MCF 10A (cell line): Measurements from ENCODE around the gene DNMT3B. TPM values are rescaled to one million over a fixed set of nuclear protein-coding genes. Genes with fewer than 3 reads are reported as not detected.

Source experiments
- BruUV-seq: library from RNA; stranded (reverse); fragments of 400-500 nt; replicated peaks from 2 replicates; lab custom pipeline; 2021; lab: Mats Ljungman, UMichigan
- CTCF ChIA-PET: fragments of 300-600 bp; sonication (Branson Sonifier 250); formaldehyde crosslinking; extraction: SDS; loops from one replicate; lab custom pipeline; 2021; ENCODE audit warnings: antibody characterized with exemption, inconsistent platforms; lab: Yijun Ruan, JAX
- POLR2A ChIA-PET: fragments of 300-600, 350-650 bp; sonication (Branson Sonifier 250); formaldehyde crosslinking; extraction: SDS; loops from one replicate; lab custom pipeline; 2020; ENCODE audit warnings: antibody characterized with exemption, inconsistent platforms; lab: Yijun Ruan, JAX
- DNase-seq: peaks from one replicate; pipeline ENCODE4 v3.0.0-alpha.2; 2018; ENCODE audit not compliant: unreplicated experiment
- H3K27ac Mint-ChIP-seq: one replicate; pipeline ENCODE4 v1.8.0; 2022; ENCODE audit warnings: mild to moderate bottlenecking, low read depth, mixed read lengths; ENCODE audit not compliant: unreplicated experiment
- H3K27me3 Mint-ChIP-seq: one replicate; pipeline ENCODE4 v1.8.0; 2022; ENCODE audit warnings: mixed read lengths; ENCODE audit not compliant: insufficient read depth, unreplicated experiment
- H3K36me3 Mint-ChIP-seq: one replicate; pipeline ENCODE4 v1.8.0; 2022; ENCODE audit warnings: mild to moderate bottlenecking, moderate library complexity, mixed read lengths; ENCODE audit not compliant: insufficient read depth, unreplicated experiment
- H3K4me1 Mint-ChIP-seq: one replicate; pipeline ENCODE4 v1.8.0; 2022; ENCODE audit warnings: mixed read lengths; ENCODE audit not compliant: insufficient read depth, unreplicated experiment
- H3K4me3 Mint-ChIP-seq: one replicate; pipeline ENCODE4 v1.8.0; 2022; ENCODE audit warnings: mild to moderate bottlenecking, moderate library complexity, mixed read lengths; ENCODE audit not compliant: unreplicated experiment
- H3K9me3 Mint-ChIP-seq: one replicate; pipeline ENCODE4 v1.8.0; 2022; ENCODE audit warnings: mixed read lengths; ENCODE audit not compliant: unreplicated experiment
- intact Hi-C: fragments of 100-400 bp; cut with micrococcal nuclease; formaldehyde crosslinking; loops from 2 replicates; pipeline ENCODE4 v1.14.1; 2022
- total RNA-seq: library from RNA; stranded (reverse); gene quantifications from 2 replicates; pipeline ENCODE4 v1.2.3, GENCODE V29; 2022
- TF ChIP-seq, protein P1 (sequence below): fragments of 200-600 bp; IDR thresholded peaks from one replicate; pipeline ENCODE4 v1.8.0; 2022; ENCODE audit warnings: antibody characterized with exemption, mild to moderate bottlenecking; ENCODE audit not compliant: unreplicated experiment

DNMT3B gene
- total RNA-seq, 1 experiment from 2014 or later = 1.3 TPM

DNA sequence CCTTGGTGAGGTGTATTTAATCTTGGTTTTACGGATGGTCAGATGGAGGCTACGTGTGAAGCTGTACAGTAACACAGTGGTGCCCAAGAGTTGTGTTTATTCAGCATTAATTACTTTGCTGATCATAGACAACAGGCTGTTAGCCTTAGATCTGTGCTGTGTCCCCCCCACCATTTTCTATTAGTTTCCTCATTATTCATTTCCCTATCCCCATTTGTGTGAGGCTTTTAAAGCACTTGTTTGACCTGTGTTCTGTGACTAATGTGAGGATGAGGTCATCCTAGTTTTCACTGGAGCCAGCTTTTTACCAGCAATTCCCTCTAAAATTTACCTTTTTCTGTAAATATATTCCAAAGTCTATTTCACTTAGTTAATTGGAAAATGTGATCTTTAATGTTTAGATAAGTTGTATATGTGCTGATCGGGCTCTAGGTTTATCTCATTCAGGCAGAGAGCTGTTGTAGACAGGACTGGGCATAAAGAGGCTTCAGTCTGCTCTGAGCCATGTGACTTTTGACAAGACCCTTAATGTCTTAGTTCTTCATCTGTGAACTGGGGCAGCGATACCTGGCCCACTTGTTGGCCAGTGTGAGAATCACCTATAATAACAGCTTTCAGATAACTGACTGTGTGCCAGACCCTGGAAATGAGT, 66.0 kb downstream of the DNMT3B start:
- no TSS peak for BruUV-seq

DNA sequence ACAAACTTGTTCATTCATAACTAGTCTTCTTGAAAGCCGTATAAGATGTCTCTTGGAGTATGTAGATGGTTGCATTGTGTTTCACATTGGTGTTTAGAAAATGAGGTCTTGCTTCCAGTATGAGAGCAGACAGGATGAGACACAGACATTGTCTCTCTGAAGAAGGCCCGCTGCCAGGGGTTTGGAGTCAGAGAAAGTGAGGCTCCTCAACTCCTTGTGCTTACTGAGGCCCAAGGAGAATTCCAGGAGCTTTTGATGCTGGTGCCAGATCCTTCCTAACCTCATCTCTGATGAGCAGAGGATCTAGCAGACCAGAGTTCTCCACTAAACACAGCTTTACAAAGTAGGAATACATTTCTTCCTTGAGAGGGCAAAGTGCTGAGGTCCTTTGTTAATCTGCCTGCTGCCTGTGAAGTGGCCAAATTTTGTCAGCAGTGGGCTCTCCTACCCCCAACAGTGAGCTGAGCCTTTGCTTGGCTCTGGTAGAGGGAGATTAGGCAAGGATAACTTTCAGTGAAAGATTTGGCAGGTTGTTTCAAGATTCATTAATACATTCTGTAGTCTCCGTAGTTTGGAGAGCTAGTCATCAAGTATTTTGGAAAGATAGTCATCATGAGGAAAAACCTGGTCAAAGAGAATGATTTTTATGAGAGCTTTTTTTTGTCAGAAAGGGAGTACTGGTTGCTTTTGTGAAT, 67.3 kb downstream of the DNMT3B start:
- H3K27me3 Mint-ChIP-seq = no peaks in the 10 kb centered on the region
- no peak overlapping the region for H3K4me3 Mint-ChIP-seq
- peaks cover 85% of the 10 kb centered on the region for H3K36me3 Mint-ChIP-seq
- no TSS peak for BruUV-seq
- ChIA-PET POLR2A (interaction anchor here (1.1 to 1.5 kb wide), 5 partner anchors 8 to 15 kb away, joined by 3 to 6 read pairs (median 4); no protein-coding TSS in a partner anchor), CTCF (interaction anchor here (1.0 to 1.9 kb wide), 8 partner anchors 8 to 267 kb away, joined by 3 to 6 read pairs (median 3); no protein-coding TSS in a partner anchor)
- intact Hi-C loops = no loop called here
- H3K9me3 Mint-ChIP-seq = no peaks in the 10 kb centered on the region
- H3K4me1 Mint-ChIP-seq = peaks cover 7% of the 10 kb centered on the region
- TF ChIP-seq, protein P1, sequence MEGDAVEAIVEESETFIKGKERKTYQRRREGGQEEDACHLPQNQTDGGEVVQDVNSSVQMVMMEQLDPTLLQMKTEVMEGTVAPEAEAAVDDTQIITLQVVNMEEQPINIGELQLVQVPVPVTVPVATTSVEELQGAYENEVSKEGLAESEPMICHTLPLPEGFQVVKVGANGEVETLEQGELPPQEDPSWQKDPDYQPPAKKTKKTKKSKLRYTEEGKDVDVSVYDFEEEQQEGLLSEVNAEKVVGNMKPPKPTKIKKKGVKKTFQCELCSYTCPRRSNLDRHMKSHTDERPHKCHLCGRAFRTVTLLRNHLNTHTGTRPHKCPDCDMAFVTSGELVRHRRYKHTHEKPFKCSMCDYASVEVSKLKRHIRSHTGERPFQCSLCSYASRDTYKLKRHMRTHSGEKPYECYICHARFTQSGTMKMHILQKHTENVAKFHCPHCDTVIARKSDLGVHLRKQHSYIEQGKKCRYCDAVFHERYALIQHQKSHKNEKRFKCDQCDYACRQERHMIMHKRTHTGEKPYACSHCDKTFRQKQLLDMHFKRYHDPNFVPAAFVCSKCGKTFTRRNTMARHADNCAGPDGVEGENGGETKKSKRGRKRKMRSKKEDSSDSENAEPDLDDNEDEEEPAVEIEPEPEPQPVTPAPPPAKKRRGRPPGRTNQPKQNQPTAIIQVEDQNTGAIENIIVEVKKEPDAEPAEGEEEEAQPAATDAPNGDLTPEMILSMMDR = no peak
- no peak for DNase-seq
- H3K27ac Mint-ChIP-seq = no peak overlapping the region

More for the DNA sequence above, 66.0 kb downstream of the DNMT3B start:
- H3K36me3 Mint-ChIP-seq = peaks cover 72% of the 10 kb centered on the region
- ChIA-PET CTCF (interaction anchor here (0.6 to 1.9 kb wide), 7 partner anchors 8 to 841 kb away, joined by 3 to 11 read pairs (median 5); partner anchors contain the start of gene MAPRE1), POLR2A (interaction anchor here (0.9 kb wide), 1 partner anchor 22 kb away, joined by 5 read pairs; no protein-coding TSS in a partner anchor)
- intact Hi-C loops = no loop called here
- H3K4me3 Mint-ChIP-seq = no peak overlapping the region
- H3K4me1 Mint-ChIP-seq = peaks cover 17% of the 10 kb centered on the region
- no peaks in the 10 kb centered on the region for H3K27me3 Mint-ChIP-seq
- H3K9me3 Mint-ChIP-seq = no peaks in the 10 kb centered on the region
- no peak for DNase-seq
- no peak overlapping the region for H3K27ac Mint-ChIP-seq
- TF ChIP-seq, protein P1 = no peak

DNA sequence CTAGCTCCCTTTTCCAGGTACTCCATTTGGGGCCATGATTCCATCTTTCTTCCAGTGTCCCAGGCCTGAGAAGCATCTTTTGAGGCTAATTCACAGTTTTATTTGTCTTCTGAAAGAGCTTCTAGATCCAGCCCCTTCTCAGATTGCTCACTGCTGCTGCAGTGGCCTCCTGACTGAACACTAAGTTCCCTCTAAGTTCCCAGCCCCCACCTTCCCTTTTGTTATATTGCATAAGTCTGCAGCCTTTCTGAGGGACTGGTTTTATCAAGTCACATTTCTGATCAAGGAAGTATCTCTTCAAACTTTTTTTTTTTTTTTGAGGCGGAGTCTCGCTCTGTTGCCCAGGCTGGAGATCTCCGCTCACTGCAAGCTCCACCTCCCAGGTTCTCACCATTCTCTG, 68.3 kb downstream of the DNMT3B start:
- no peak overlapping the region for H3K27ac Mint-ChIP-seq
- H3K36me3 Mint-ChIP-seq = peaks cover 89% of the 10 kb centered on the region
- POLR2A ChIA-PET = interaction anchor here (0.6 to 1.5 kb wide), 4 partner anchors 9 to 660 kb away, joined by 3 to 6 read pairs (median 4); partner anchors contain the start of gene CBFA2T2

More for the DNA sequence above, 68.3 kb downstream of the DNMT3B start:
- Mint-ChIP-seq H3K9me3 (no peaks in the 10 kb centered on the region), H3K4me3 (no peak overlapping the region), H3K4me1 (peaks cover 7% of the 10 kb centered on the region), H3K27me3 (no peaks in the 10 kb centered on the region)
- DNase-seq = no peak
- CTCF ChIA-PET = interaction anchor here (0.7 to 1.9 kb wide), 10 partner anchors 9 to 1327 kb away, joined by 3 to 6 read pairs (median 3); no protein-coding TSS in a partner anchor
- TF ChIP-seq, protein P1 = no peak
- BruUV-seq = no TSS peak
- intact Hi-C loops = no loop called here
